Measurements from ENCODE around the gene ASB13. TPM values are rescaled to one million over a fixed set of nuclear protein-coding genes. Genes with fewer than 3 reads are reported as not detected.

Gene ASB13
- total and polyA plus RNA-seq, 2 of the 13 experiments (the other 11 are each of a cell fraction or from before 2014, with no cell fraction given): 9.3 to 15.4 TPM

GRCh38 chr10:5684318-5684970 lies 18.0 kb upstream of the ASB13 start, which contains the start of gene TASOR2 (continued):
- TF ChIP-seq ZNF570 (CRISPR knock-in tag; IDR thresholded peaks at IDR 0.05; ENCODE audit: borderline replicate concordance) (no peak), FOXA3 (CRISPR knock-in tag; IDR thresholded peaks at IDR 0.05) (peak; percentile 66; the same call in 1 of the 2 replicates), MXD1 (CRISPR knock-in tag; IDR thresholded peaks at IDR 0.05) (peak; percentile 96), ATF5 (CRISPR knock-in tag; IDR thresholded peaks at IDR 0.05; ENCODE audit: low read depth) (no peak), NR2F6 (IDR thresholded peaks at IDR 0.05) (peak; percentile 87), NR2F6 (CRISPR knock-in tag; IDR thresholded peaks at IDR 0.05) (peak; percentile 98), HNRNPLL (IDR thresholded peaks at IDR 0.05; ENCODE audit: low read depth, low read length, poor library complexity, severe bottlenecking) (peak; percentile 72), KIAA2018 (CRISPR knock-in tag; IDR thresholded peaks at IDR 0.05; ENCODE audit: borderline replicate concordance) (no peak), TOE1 (CRISPR knock-in tag; IDR thresholded peaks at IDR 0.05) (peak; percentile 84; the same call in 1 of the 2 replicates), ZBTB38 (CRISPR knock-in tag; IDR thresholded peaks at IDR 0.05) (peak; percentile 80), ZNF672 (CRISPR knock-in tag; IDR thresholded peaks at IDR 0.05) (no peak), SOX6 (IDR thresholded peaks at IDR 0.05) (no peak), SOX6 (CRISPR knock-in tag; IDR thresholded peaks at IDR 0.05) (peak; percentile 78), TERF1 (CRISPR knock-in tag; IDR thresholded peaks at IDR 0.05) (0 out of 2 replicates have a peak, but pooled peaks have one; percentile 66), HOXA7 (CRISPR knock-in tag; IDR thresholded peaks at IDR 0.05) (no peak), NFKB2 (CRISPR knock-in tag; IDR thresholded peaks at IDR 0.05; ENCODE audit: borderline replicate concordance) (peak; percentile 99), ARHGAP35 (CRISPR knock-in tag; IDR thresholded peaks at IDR 0.05; ENCODE audit: borderline replicate concordance) (peak; percentile 89), TRIM22 (IDR thresholded peaks at IDR 0.05) (no peak), ZNF780A (CRISPR knock-in tag; IDR thresholded peaks at IDR 0.05) (no peak; the same call in 1 of the 2 replicates)
